Peyer's patch (tissue), 4 donors: ENCODE data around the gene TATDN3.

Source experiments
- POLR2A ChIP-seq, 2 donors: fragments of 450-650 bp; IDR thresholded peaks; one replicate each; pipeline ENCODE4 v1.5.1; 2017; ENCODE audit warnings: antibody characterized with exemption in 2 of 2, mild to moderate bottlenecking in 2 of 2, moderate library complexity in 2 of 2
- TF ChIP-seq, protein P1 (sequence below), 6 experiments: fragments of 450-650 bp in 4 of 6; fragments of 200-600 bp in 2 of 6; sonication (generic) in 1 of 6; IDR thresholded peaks; one replicate each; pipeline ENCODE4 v1.5.1; 2017 to 2019; ENCODE audit warnings: antibody characterized with exemption in 6 of 6, mild to moderate bottlenecking in 3 of 6, moderate library complexity in 1 of 6

DNA sequence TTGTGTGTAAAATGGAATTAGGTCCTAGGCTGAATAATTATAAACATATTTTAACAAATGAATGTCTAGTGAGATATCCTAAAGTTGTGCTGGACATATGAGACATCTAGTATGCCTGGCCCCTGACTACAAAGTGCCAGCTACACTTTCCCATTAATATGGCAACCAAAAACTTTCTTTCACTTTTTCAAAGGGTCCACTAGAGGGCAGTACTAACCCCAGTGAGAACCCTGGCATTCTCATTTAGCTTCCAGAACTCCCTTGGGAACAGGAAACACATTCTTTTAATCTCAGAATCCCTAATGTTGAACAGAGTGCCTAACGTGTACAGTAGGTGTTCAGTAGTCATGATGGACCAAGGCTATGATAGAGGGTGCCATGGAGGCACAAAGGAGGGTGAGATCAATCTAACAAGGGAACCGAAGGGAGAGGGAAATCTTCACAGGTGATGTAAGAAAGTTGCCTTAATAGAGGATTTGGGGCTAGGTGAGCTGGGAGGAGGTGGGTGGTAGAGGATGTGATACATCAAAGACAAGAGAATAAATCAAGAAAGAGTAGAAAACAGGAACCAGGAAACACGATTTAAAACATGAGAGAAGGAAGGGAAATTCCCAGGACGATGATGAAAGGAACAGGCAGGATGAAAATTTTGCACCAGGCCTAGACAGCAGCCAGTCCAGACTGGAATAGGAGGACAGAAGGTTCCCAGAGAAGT, 41.7 kb upstream of the TATDN3 start:
- TF ChIP-seq, protein P1, sequence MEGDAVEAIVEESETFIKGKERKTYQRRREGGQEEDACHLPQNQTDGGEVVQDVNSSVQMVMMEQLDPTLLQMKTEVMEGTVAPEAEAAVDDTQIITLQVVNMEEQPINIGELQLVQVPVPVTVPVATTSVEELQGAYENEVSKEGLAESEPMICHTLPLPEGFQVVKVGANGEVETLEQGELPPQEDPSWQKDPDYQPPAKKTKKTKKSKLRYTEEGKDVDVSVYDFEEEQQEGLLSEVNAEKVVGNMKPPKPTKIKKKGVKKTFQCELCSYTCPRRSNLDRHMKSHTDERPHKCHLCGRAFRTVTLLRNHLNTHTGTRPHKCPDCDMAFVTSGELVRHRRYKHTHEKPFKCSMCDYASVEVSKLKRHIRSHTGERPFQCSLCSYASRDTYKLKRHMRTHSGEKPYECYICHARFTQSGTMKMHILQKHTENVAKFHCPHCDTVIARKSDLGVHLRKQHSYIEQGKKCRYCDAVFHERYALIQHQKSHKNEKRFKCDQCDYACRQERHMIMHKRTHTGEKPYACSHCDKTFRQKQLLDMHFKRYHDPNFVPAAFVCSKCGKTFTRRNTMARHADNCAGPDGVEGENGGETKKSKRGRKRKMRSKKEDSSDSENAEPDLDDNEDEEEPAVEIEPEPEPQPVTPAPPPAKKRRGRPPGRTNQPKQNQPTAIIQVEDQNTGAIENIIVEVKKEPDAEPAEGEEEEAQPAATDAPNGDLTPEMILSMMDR (IDR thresholded peaks at IDR 0.05), result peak; percentile 7 to 81 (median 72)
- no peak for TF ChIP-seq POLR2A (IDR thresholded peaks at IDR 0.05)
